Stimulated activated CD4-positive, alpha-beta T cell treated with anti-CD3 and anti-CD28 coated beads, TNF-alpha, amount 100 ng/mL, for 1 hour (primary cell): ENCODE data around the gene ZNF664.

ENCODE experiments used
- DNase-seq, 3 donors: peaks; one replicate each; pipeline ENCODE4 v3.0.0-alpha.2; 2020; ENCODE audit warnings: low read depth in 3 of 3, low spot score in 1 of 3

ZNF664 gene

DNA sequence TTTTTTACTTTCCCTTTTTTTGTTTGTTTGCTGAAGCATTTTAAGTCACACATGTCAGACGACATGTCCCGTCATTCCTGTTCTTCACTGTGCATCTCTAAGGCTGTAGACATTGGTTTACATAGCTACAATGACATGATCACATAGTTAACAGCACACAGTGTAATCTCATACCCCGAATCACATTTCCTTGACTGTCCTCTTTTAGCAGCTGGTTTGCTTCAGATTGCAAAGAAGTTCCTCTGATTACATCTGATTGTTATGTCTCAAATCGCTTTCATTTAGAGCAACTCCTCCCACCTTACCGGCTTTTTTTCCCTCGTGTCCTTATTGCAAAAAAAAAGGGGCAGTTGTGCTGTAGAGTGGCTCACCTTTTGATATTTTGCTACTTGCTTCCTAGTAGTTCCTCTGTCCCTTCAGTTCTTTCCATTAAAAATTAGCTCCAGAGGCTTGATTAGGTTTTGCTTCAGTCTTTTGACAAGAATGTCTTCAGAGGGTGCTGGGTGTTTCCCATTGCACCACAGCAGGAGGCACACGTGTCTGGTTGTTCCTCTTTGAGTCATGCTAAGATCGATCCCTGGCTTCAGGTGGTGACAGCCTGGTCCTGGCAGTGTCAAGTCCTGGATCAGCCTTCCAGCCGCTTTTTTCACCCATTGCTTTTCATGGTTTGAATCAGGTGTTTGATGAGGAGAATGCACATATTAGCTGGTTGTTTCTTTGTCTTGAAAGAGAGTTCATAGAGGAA is 35.0 kb downstream of the ZNF664 start:
- DNase-seq = no peak

DNA sequence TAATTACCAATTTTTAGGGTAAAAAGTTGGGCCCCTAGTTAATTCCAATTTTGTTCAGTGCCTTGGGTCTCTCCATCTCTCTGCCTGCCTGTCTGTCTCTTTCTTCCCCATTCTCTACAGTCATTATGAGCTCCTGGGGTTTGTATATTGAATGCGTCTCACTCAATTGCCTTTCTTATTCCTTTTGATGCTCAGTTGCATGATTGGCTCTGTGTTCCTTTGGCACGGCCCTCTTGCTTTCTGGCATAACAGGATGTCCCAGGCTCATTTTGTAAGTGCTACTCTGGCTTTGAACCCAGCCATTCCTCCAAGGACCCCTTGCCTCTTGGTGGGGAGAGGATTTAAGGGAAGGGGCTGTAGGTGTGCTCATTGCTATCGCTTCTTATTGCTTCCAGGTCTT is 35.6 kb downstream of the ZNF664 start:
- DNase-seq = no peak

DNA sequence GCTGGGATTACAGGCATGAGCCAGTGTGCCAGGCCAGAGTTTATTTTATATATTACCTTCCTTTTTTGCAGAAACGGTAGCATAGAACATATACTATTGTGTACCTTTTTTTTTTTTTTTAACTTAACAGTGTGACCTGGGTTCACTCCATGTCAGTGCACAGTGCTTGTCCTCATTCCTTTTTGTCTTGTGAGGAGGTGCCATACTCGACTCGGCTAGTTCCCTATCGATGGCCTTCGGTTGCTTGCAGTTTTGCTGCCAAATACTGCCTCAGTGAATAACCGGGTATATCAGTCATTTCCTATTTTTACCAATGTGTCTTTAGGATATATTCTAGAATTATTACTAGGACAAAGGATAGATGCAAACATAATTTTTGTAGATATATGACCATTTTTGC is 36.8 kb downstream of the ZNF664 start:
- no peak for DNase-seq

DNA sequence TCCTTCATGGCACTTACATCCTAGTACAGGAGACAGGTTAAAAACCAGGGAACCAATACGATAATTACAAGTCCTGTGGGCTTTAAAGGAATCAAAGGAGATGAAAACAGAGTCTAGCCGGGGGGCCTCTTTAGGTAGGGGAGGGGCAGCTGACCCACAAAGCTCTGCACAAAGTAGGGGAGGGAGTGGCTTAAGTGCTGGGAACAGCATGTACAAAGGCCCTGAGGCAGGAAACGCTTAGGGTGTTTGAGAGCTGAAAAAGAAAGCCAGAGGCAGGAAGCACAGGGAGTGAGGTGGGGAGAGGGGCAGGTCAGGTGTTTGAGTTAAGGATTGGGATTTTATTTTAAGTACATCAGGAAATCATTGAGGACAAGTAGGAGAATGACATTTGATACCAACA is 37.7 kb downstream of the ZNF664 start:
- no peak for DNase-seq

DNA sequence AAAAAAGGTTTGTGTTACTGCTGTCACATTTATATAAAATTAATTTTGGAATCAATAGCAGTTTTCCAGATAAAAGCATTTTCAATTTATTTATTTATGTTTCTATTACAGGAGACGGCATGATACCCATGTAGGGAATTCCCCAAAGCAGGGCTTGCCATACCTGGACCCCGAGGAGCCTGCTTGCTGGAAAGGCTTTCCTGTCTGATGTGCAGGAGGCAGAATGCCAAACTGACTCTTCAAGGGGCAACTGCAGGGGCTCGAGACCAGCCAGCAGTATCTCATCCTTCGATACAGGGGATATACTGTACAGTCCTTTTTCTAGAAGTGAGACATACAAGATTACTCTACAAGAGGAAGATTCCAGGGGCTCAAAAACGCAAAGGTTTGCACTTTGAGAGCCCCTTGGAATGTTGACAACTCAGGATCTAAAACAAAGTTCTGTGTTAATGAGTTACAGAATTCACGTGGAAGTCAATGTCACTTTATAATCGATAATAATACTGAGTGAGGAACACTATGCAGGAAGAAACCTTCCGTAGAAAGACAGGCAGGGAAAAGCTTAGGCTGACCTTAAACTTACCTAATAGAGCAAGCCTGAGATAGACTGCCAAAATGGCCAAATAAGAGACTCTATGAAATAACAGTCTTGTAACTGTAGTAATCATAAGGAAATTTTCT is 38.6 kb downstream of the ZNF664 start:
- DNase-seq = no peak

DNA sequence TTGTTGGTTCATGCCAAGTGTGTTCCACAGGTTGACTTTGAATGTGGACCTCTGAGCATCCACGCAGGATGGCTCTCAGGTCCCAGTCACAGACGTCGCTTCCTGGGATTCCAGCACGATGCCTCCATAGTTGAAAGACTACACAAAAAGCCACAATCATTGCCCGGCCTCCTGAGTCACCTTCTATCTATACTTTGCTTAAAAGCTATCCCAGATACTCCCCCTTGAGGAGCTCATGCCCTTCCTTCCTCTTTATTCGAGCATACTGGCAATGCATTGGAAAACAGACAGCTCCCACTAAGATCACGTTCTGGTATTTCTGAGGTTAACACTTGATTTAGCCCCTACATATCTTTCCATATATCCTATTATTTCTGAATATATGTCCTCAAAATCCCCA is 40.1 kb downstream of the ZNF664 start:
- no peak for DNase-seq

DNA sequence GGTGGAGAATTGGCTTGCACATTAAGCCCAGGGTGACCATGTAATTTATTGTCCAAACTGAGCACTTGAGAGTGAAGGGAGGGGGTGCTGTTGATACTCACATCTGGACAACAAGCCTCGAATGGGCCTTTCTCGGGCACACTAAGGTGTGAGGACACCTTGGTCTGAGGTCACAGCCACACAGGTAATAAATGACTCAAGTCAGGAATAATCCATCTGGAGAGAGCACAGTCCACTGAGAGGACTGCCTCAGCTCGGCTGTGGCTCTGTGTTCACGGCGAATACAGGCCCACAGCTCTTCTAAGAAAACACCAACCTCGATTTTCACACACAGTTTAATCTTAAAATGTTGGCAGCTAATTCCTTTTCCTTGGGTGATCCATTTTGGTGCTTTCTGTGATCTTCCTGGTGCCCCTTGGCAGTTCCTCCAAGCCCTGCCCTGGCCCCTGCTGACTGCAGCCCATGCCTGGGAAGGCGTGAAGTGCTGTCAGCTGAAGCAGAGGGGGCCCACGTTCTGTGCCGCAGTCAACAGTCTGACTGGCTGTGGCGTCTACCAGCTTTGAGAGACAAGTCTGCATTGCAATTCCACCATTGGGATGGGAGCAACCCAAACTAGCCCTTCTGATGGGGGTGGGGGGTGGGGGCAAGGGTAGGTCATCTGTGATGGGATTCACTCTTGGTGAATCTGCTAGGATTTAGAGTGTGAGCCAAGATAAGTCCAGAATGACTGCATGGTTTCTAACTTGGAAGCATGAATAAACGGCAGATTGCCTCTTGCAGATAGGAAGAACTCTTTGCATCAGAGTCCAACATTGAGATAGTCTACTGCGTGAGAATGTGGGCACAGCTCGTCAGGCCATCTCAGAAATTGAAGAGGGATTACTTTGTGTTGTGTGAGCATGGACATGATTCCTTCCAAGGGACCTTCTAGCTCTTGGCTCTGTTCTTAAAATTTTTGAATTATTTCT is 42.8 kb downstream of the ZNF664 start:
- no peak for DNase-seq

DNA sequence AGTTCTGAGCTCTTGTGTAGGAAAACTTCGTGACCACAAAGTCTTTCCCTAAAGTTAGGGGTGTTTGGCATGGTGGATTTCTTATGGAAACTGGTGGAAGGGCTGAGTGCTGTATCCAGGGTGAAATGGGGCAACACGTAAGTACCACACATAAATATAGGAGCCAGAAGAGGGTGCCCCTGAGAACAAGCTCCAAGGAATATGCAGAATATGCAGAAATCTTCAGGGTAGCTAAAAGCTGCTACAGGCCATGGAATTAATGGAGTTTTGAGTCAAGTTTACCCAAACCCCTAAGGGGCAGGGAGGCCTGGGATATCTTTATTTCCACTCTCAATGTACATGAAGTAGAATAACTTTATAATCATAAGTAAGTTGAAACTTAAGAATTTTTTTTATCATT is 44.0 kb downstream of the ZNF664 start:
- no peak for DNase-seq

DNA sequence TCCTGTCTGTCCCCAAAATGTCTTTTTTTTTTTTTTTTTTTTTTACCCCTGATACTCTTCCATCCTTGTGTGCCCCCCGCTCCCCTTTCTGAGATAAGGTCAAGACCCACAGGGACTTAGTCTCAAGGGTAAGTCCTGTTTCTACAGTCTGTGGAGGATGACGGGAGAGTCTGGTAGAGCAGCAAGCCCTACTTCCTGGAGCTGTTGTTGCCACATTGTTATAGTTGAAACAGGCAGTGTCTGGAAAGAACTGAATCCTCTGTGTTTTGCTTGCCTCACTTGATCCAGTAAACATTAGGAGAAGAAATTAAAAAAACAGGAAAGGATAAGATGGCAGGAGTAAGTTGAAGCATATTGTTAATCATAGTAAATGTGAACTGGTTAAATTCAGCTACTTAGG is 45.5 kb downstream of the ZNF664 start:
- no peak for DNase-seq

DNA sequence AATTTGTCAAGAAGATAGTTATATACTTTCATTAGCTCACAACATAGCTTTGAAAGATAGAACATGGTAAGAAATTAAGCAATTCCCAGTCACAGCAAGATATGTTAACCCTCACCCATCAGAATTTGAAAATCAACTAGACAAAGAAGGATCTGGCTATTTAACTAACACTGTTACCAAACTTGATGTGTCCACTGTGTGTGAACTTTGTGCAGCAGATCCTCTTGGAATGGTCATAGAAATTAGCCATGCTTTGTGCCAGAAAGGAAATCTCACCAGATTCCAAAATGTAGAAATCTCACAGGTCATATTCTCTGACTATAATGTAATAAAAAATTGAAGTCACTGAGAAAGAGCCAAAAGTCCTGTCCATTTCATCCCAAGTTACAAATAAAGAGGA is 46.1 kb downstream of the ZNF664 start:
- DNase-seq = no peak

DNA sequence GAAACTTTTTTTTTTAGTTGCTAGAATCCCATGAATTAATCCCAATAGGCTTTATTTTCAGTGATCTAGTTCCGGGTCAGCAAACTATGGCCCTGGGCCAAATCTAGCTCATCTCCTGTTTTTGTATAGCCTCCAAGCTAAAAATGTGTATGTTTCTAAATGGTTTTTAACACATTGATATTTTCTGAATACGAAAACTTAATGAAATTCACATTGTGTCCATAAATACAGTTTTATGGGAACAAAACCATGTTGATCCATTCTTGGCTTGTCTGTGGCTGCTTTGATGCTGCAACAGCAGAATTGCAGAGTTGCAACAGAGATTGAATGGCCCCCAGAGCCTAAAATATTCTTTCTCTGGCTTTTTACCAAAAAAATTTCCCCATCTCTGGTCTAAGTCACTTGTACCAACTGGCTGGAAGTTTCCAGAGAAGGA is 47.5 kb downstream of the ZNF664 start:
- no peak for DNase-seq

DNA sequence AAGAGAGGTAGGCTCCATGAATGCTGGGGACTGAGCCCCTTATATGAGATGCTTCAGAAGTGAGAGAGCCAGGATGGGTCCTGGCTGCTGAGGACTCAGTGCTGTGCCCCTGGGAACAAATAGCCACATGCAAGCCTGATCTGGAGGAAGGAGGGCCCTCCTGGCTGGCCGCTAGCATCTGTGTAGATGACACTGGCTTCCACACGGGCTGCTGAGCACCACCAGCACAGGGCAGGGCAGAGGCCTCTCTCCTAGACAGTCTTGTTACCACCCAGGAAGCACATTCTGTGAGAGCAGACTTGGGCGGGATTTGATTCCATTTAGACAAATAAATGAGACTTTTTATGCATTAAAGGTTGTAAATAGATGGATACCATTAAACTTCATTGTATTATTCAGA is 48.0 kb downstream of the ZNF664 start:
- DNase-seq = no peak

DNA sequence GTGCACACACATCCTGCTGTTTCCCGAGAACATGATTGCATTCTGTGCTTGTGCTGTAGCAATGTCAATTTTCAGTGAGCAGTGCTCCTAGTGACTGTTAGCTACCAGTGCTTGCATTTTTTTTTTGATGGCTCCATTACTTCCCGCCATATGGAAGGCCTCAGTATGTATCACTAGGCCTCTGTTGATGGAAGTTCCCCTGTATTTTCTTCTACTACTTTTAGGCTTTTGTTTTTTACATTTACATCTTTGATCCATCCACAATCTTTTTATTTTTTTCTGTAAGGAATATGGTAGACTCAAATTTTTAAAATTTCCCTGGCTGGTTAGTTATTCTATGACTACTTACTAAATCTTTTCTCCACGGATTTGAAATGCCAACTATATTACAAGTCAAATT is 49.1 kb downstream of the ZNF664 start:
- no peak for DNase-seq

DNA sequence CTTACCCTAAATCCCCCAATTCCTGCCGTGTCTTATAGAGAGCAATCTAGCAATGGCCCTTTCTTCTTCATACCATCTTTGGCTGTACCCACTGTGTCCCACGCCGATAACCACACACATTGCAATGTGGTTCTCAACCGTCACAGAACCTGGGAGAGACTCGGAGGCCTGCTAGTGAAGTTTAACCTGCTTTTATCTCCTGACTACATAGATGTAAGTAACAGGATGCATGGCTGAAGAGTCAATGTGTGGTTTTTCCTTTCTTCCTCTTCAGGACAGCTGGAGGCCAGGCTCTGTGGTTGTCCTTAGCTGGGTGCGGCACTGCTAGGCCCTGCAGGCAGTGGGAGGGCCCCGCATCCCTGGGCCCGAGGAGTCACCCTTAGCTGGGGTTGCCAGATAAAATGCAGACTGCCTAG is 51.3 kb downstream of the ZNF664 start:
- DNase-seq = no peak

DNA sequence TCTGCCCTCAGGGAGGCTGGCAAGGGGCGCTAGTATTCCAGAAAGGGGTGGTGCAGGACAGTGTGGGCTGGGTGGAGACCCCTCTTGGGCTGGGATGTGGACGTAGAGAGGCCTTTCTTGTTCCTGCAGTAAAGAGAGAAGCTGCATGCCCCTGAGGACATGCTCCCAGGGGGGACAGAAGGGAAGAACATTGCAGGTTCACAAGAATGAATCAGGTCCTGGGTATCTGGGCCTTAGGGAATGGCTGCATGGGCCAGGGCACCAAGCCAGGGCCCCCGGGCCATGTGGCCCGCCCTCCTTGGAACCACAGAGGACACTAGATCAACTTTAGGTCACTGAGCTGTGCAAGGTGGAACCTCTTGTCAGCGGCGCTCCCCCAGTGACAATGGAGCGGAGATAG is 51.8 kb downstream of the ZNF664 start:
- no peak for DNase-seq

DNA sequence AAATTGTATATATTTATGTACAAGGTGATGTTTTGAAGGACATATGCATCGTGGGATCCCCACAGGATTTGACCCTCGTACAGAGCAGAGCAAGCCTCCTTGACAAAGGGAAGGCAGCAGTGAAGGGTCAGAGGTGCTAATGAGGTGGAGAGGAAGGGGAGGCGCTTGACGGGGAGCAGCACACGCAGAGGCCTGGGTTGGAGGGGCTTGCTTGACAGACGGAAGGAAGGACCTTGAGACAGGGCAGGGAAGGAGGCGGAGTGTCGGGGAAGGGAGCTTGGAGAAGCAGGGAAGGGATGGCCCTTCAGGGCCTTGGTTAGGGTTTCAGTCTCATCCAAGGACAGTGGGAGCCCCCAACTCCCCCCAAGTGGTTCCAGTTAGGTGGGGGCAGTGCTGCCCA is 52.6 kb downstream of the ZNF664 start:
- DNase-seq = no peak

DNA sequence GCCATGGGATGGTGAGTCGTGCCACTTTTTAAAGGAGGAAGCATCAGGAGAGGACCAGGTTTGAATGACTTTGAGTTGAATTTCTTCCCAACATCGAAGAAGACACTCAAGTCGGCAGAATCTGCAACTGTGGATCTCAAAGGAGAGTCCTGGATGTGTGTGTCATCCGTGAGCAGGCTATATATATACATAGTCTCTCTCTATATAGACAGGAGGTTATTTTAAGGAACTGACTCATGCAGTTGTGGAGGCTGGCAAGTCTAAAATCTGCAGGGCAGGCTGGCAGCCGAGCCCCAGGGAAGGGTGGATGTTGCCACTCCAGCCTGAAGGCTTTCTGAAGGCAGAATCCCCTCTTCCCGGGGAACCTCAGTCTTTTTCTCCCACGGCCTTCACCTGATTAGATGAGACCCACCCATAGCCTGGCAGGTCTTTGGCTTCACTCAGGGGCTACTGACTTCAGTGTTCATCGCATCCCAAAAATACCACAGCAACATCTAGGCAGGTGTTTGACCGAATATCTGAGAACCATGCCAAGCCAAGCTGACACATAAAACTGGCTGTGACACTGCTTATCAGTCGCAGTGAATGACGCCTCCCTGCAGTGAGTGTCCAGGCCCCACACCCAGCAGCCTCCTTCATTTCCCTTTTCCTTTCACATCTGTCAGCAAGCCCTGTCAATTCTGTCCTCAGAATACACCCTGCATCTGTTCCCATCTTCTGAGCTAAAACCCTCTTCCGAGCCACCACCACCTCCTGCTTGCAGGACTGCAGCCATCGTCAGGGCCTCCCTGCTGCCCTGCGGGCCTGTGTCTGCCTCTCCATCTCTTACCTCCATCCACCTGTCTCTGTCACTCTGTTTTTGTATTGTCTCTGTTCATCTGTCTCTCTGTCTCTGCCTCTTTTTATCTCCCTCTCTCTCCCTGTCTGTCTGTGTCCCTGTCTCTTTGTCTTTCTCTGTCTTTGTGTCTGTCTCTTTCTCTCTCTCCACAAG is 54.0 kb downstream of the ZNF664 start:
- DNase-seq = no peak

DNA sequence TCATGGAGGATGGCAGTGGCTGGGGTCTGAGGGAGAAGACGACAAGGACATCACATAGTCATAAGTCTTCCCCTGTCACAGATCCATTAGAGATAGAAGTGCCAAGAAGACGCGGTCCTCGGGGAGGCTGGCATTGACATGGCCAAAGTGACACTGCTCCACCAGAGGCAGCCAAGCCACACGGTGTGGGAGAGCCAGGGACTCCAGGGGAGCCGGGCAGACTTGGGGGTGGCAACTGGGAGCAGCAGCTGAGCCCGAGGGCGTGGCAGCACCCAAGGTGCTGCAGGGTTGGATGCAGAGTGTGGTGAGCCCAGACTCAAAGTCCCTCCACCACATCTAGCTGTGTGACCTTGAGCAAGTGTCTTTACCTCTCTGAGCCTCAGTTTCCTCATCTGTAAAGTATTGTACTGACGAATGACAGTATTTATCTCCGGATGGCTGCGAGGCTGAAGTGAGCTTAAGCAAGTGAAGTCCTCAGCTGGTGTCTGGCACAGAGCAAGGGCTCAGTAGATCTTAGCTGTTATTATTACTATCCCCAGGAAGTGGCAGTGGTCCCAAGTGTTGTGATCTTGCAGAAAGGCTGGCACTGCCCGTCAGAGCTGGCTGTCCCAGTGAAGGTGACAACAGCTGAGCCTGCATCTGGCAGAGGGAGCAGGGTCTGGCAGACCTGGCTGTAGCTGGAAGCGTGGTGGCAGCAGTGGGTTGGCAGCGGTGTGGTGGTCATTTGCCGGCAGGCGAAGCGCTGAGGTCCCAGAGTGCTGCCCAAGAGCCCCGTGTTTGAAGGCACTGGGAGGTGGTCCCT is 54.9 kb downstream of the ZNF664 start:
- DNase-seq = no peak

DNA sequence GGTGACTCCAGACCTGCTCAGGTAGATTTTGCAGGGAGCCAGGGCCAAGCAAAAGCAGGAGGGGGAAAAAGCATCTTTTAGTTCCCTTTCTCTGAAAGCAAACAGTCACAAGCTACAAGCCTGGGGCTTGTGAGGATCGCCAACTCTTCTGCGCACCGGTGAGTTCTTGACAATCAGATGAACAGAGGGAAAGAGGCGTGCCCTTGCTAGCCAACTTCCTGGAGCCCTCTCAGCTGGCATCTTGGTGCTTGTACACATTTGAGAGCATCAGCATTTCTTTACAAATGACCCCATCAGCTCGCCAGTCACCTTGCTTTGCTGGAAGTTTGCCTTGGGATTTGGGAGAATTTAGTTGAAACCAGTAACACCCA is 55.5 kb downstream of the ZNF664 start:
- DNase-seq = no peak

DNA sequence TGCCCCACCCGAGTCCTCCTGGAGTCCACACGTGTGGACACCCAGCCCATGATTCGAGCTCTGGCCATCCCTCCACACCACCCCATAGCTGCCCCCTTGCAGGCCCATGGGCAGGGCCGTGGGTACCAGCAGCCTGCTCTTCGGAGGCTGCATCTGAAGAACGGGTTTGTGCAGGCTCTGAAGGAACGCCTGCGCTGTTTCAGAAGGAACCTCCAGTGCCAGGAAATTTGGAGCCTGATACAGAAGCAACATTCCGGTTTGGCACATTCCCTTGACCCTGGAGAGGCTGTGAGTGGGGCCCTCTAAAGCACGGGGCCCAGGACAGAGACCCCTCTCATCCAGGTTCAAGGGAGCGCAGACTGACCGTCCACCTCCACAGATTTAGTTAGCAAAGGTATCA is 57.0 kb downstream of the ZNF664 start:
- DNase-seq = no peak
